22Rv1 (cell line): Measurements from ENCODE around the gene GPS1.
A peak's percentile ranks its signal among the peaks of the same experiment; 100 is the strongest.

Source experiments
- H3K27ac ChIP-seq: fragments of 450-650 bp; 2 replicates; pipeline ENCODE4 v1.5.1; 2017
- ZFX ChIP-seq: fragments of 450-650 bp; IDR thresholded peaks from 2 replicates; pipeline ENCODE4 v1.6.1; 2017; ENCODE audit warnings: antibody characterized with exemption, borderline replicate concordance
- TF ChIP-seq, protein P1 (sequence below): fragments of 450-650 bp; IDR thresholded peaks from 2 replicates; pipeline ENCODE4 v1.5.1; 2017; ENCODE audit warnings: mild to moderate bottlenecking

GPS1 gene

GRCh38 chr17:82087961-82088837 lies 36.5 kb downstream of the GPS1 start:
- TF ChIP-seq ZFX, result no peak
- TF ChIP-seq, protein P1, sequence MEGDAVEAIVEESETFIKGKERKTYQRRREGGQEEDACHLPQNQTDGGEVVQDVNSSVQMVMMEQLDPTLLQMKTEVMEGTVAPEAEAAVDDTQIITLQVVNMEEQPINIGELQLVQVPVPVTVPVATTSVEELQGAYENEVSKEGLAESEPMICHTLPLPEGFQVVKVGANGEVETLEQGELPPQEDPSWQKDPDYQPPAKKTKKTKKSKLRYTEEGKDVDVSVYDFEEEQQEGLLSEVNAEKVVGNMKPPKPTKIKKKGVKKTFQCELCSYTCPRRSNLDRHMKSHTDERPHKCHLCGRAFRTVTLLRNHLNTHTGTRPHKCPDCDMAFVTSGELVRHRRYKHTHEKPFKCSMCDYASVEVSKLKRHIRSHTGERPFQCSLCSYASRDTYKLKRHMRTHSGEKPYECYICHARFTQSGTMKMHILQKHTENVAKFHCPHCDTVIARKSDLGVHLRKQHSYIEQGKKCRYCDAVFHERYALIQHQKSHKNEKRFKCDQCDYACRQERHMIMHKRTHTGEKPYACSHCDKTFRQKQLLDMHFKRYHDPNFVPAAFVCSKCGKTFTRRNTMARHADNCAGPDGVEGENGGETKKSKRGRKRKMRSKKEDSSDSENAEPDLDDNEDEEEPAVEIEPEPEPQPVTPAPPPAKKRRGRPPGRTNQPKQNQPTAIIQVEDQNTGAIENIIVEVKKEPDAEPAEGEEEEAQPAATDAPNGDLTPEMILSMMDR, result no peak
- no peak overlapping the region for H3K27ac ChIP-seq

- no peak overlapping the region for H3K27ac ChIP-seq
- TF ChIP-seq, protein P1, result no peak
Measured at GRCh38 chr17:82088838-82089722, 37.4 kb downstream of the GPS1 start.

- H3K27ac ChIP-seq, result no peak overlapping the region
- TF ChIP-seq, protein P1, result no peak
- TF ChIP-seq ZFX, result no peak
Measured at GRCh38 chr17:82089723-82090548, 38.2 kb downstream of the GPS1 start.

- TF ChIP-seq, protein P1, result no peak
- no peak for TF ChIP-seq ZFX
- H3K27ac ChIP-seq, result no peak overlapping the region
Measured at GRCh38 chr17:82090549-82091263, 39.0 kb downstream of the GPS1 start.

DNA sequence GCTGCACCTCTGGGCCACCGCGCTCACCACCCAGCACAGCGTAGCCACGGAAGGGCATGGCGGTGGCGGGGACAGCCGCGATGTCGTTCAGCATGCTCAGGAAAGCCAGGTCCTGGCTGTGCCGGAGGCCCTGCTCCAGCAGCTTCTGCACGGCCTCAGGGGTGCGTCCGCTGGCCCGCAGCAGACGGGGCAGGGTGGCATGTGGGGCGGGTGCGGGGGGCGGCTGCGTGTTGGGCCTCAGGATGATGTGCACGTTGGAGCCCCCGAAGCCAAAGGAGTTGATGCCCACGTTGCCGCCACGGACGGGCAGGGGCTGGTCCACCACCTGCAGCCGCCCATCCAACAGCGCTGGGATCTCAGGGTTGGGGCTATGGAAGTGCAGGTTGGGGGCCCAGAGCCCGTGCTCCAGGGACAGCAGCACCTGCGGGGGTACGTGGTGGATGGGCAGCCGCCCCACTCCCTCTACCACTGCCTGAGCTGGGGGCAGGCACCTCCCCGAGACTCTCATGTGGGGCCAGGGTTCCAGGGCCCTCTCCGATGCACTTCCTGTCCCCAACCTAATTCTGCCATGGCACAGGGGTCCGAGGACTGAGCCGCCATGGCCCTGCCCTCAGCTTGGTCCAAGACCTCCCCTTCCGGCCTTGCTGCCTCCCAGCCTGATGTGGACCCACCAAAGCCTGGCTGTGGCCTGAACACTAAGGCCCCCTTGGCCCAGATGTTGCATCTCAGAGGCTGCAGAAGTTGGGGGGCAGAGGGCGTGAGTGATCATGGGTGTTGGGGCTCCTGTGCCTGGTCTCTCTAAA lies 39.8 kb downstream of the GPS1 start:
- TF ChIP-seq, protein P1, result no peak
- no peak for TF ChIP-seq ZFX
- peak overlapping the region; percentile 20; the same call in 1 of the 2 replicates for H3K27ac ChIP-seq
